Colonic mucosa (tissue), 4 donors: ENCODE measurements around the gene B4GALT6. TPM values are rescaled to one million over a fixed set of nuclear protein-coding genes. Genes with fewer than 3 reads are reported as not detected.

Experiments
- DNase-seq: peaks from one replicate; pipeline ENCODE4 v3.0.0-alpha.2; 2020
- H3K27ac ChIP-seq: fragments of 200-600 bp; one replicate; pipeline ENCODE4 v1.8.0; 2021
- H3K27me3 ChIP-seq: fragments of 200-600 bp; one replicate; pipeline ENCODE4 v1.8.0; 2021
- H3K36me3 ChIP-seq: fragments of 200-600 bp; one replicate; pipeline ENCODE4 v1.8.0; 2021
- H3K4me1 ChIP-seq: fragments of 200-600 bp; one replicate; pipeline ENCODE4 v1.8.0; 2021; ENCODE audit warnings: mild to moderate bottlenecking
- H3K4me3 ChIP-seq: fragments of 200-600 bp; one replicate; pipeline ENCODE4 v1.8.0; 2021
- H3K9ac ChIP-seq, 2 donors: one replicate each; pipeline ENCODE4 v1.7.0; 2013; ENCODE audit warnings: control low read depth in 2 of 2, low read depth in 2 of 2, low read length in 2 of 2
- H3K9me3 ChIP-seq: fragments of 200-600 bp; one replicate; pipeline ENCODE4 v1.8.0; 2021
- CTCF ChIP-seq: fragments of 200-600 bp; IDR thresholded peaks from one replicate; pipeline ENCODE4 v1.8.0; 2022; ENCODE audit warnings: antibody characterized with exemption, mild to moderate bottlenecking
- intact Hi-C: fragments of 100-400 bp; cut with DNase I; formaldehyde crosslinking; loops from one replicate; pipeline ENCODE4 v1.14.1; 2022
- total RNA-seq, 2 donors: library from RNA; stranded (reverse); fragmentation: NEBNext Ultra II Directional in 1 of 2; extraction: Animal tissue kit (Norgen Biotek cat#: 25700) in 1 of 2; gene quantifications; one replicate each; pipeline ENCODE4 v1.2.1, GENCODE V29; 2021
- donor health status: healthy.
- donor health status: DM: no; HTN: no; CAD: no.
- donor health status: DM: no; HTN: no; CAD: no.

Gene B4GALT6
- total RNA-seq, 2 donors from 2014 or later = 5.7 to 7.5 TPM

- Histone ChIP-seq H3K9me3 (no peaks in the 10 kb centered on the region), H3K36me3 (no peaks in the 10 kb centered on the region), H3K9ac (no peak overlapping the region), H3K4me3 (no peak overlapping the region), H3K27me3 (no peaks in the 10 kb centered on the region), H3K4me1 (no peaks in the 10 kb centered on the region), H3K27ac (no peak overlapping the region)
- no peak for DNase-seq
- no peak for TF ChIP-seq CTCF
- intact Hi-C loops = no loop called here
Measured at GRCh38 chr18:31634331-31634713, 50.1 kb downstream of the B4GALT6 start.

DNA sequence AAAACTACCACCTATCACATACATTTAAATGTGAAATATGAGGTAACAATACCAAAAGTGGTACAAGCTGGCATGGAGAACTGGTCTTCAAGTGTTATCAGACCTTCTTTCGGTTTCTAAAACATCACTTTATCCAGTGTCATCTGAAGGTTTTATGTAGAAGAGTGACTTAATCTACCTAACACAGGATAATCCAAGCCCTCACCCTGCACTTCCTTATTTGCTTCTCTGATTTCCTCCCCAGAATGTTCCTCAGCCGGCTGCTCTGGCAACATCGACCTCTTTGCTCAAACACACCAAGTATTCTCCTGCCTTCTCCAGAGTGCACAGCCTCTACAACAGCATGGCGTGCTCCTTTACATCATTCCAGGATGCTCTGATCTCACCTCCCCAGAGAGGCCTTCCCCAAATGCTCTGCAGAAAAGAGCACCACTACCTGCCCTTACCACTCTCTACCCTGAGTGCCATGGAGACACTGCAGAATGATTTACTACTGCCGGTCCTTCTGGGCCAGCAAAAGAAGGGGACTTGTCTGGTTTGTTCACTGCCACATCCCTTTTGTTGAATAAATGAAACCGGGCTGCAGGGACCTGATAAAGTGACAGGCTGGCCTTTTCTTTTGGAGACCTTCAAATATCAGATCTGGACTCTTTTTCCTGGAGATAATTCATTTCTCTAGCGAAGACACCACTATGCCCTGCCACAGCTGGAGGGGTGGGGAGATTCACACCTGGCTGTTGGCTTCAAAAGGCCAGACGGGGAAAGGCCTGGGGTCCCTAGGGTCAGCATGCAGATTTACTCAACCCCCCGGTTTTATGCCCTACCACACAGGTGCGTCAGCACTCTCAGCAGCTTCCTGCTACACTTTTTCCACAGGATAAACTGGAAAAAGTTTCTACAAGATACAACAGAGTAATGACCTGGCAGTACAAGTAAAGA is 50.7 kb downstream of the B4GALT6 start:
- no peaks in the 10 kb centered on the region for H3K36me3 ChIP-seq
- no peak for TF ChIP-seq CTCF
- no peak overlapping the region for H3K4me3 ChIP-seq
- H3K27ac ChIP-seq = no peak overlapping the region
- intact Hi-C loops = no loop called here
- H3K4me1 ChIP-seq = no peaks in the 10 kb centered on the region
- no peak overlapping the region for H3K9ac ChIP-seq
- H3K9me3 ChIP-seq = no peaks in the 10 kb centered on the region
- no peak for DNase-seq
- H3K27me3 ChIP-seq = no peaks in the 10 kb centered on the region

DNA sequence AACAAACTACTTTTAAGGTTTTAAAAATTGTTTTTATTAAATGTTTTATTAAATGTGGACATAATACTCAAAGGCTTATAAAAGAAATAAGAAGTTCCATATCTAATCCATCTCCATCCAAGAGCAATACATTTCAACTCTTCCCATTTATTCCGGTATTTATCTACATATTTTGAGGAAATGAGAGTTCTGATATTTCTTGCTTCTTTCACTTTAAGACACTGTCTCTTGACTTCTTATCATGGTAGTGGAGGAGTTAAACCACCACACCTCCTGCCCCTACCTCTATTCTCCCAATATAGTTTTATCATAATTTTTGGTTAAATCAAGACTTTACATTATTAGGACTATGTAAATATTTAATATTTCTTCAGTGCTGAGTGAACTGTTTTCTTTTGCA is 52.0 kb downstream of the B4GALT6 start:
- no peak overlapping the region for H3K9ac ChIP-seq
- intact Hi-C loops = no loop called here
- H3K4me1 ChIP-seq = no peaks in the 10 kb centered on the region
- H3K27me3 ChIP-seq = no peaks in the 10 kb centered on the region
- no peak for TF ChIP-seq CTCF
- no peak overlapping the region for H3K27ac ChIP-seq
- no peak overlapping the region for H3K4me3 ChIP-seq
- no peaks in the 10 kb centered on the region for H3K36me3 ChIP-seq
- no peaks in the 10 kb centered on the region for H3K9me3 ChIP-seq
- no peak for DNase-seq

- intact Hi-C loops = no loop called here
- H3K9ac ChIP-seq = no peak overlapping the region
- TF ChIP-seq CTCF = no peak
Measured at GRCh38 chr18:31631526-31631925, 52.9 kb downstream of the B4GALT6 start.

GRCh38 chr18:31630549-31630948 is 53.8 kb downstream of the B4GALT6 start:
- H3K9ac ChIP-seq = no peak overlapping the region
- H3K27ac ChIP-seq = no peak overlapping the region
- no peak overlapping the region for H3K4me3 ChIP-seq
- intact Hi-C loops = no loop called here
- TF ChIP-seq CTCF = no peak
- no peaks in the 10 kb centered on the region for H3K27me3 ChIP-seq
- no peaks in the 10 kb centered on the region for H3K9me3 ChIP-seq
- no peaks in the 10 kb centered on the region for H3K36me3 ChIP-seq
- DNase-seq = no peak
- no peaks in the 10 kb centered on the region for H3K4me1 ChIP-seq

More at GRCh38 chr18:31631526-31631925, 52.9 kb downstream of the B4GALT6 start:
- Histone ChIP-seq H3K4me1 (no peaks in the 10 kb centered on the region), H3K9me3 (no peaks in the 10 kb centered on the region), H3K36me3 (no peaks in the 10 kb centered on the region), H3K27ac (no peak overlapping the region), H3K27me3 (no peaks in the 10 kb centered on the region), H3K4me3 (no peak overlapping the region)
- no peak for DNase-seq
